Raji (cell line): ENCODE measurements around the gene PWWP2A.
A peak's percentile ranks its signal among the peaks of the same experiment; 100 is the strongest.

ENCODE experiments used
- POLR2A ChIP-seq: IDR thresholded peaks from 2 replicates; pipeline ENCODE4 v1.6.1; 2011; ENCODE audit warnings: low read depth, low read length, control low read depth; ENCODE audit not compliant: insufficient read depth

Gene PWWP2A, protein sequence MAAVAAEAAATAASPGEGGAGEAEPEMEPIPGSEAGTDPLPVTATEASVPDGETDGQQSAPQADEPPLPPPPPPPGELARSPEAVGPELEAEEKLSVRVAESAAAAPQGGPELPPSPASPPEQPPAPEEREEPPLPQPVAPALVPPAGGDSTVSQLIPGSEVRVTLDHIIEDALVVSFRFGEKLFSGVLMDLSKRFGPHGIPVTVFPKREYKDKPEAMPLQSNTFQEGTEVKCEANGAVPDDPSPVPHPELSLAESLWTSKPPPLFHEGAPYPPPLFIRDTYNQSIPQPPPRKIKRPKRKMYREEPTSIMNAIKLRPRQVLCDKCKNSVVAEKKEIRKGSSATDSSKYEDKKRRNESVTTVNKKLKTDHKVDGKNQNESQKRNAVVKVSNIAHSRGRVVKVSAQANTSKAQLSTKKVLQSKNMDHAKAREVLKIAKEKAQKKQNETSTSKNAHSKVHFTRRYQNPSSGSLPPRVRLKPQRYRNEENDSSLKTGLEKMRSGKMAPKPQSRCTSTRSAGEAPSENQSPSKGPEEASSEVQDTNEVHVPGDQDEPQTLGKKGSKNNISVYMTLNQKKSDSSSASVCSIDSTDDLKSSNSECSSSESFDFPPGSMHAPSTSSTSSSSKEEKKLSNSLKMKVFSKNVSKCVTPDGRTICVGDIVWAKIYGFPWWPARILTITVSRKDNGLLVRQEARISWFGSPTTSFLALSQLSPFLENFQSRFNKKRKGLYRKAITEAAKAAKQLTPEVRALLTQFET

DNA sequence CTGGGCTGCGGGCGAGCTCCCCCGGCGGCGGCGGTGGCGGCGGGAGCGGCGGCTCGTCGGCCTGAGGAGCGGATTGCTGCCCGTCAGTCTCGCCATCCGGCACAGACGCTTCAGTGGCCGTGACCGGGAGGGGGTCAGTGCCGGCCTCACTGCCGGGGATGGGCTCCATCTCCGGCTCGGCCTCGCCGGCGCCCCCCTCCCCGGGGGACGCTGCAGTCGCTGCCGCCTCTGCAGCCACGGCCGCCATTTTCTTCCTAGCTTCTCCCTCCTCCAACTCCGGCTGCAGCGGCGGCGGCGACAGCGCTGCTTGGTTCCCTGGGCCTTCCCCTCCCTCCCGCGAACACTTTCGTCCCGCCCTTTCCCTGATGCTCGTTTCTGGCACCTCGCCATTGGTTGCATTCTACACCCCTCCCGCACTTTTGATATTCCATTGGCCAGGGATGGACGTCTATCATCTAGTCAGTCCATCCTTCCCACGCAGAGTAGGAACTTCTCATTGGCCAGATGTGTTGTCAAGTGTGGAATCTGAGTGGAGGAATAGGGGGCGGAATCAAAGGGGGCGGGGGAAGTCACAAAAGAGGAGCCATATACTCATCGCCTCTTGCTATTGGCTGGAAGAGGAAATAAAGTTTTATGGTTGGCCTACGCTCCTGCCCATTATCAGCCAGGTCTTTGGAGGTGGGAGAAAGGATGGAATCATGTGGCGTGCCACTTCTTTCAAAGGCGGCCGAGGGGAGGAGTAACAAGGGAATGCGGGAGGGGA is at the start of gene PWWP2A:
TSS of gene PWWP2A (minus strand) at position 309 of the 763 bp plus-strand sequence. CDS start at position 247, 62 bp downstream.
- peak; percentile 86 for TF ChIP-seq POLR2A

DNA sequence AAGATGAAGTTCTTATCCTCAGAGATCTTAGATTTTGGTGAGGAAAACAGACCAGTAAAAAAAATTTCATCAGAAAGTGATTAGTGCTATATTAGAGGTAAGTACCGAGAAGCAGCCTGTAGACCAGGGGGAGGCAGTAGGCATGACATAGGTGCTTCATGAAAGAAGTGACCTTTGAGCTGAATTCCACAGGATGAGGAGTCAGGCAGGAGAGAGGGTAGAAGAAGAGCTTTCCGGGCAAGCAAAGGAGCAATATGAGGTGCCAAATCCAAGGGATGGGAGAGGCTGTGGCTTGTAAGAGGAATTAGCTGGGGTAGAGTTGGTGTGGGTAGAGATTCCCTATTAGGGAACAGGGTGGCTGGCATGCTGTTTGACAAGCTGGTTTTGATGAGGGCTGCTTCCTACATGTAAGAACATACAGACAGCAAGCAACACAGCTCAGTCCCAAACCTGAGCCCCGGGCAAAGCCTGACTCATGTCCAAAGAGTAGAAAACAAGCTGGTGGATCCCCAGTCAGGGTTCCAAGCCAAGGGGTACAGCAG is 48.4 kb upstream of the PWWP2A start:
- no peak for TF ChIP-seq POLR2A

DNA sequence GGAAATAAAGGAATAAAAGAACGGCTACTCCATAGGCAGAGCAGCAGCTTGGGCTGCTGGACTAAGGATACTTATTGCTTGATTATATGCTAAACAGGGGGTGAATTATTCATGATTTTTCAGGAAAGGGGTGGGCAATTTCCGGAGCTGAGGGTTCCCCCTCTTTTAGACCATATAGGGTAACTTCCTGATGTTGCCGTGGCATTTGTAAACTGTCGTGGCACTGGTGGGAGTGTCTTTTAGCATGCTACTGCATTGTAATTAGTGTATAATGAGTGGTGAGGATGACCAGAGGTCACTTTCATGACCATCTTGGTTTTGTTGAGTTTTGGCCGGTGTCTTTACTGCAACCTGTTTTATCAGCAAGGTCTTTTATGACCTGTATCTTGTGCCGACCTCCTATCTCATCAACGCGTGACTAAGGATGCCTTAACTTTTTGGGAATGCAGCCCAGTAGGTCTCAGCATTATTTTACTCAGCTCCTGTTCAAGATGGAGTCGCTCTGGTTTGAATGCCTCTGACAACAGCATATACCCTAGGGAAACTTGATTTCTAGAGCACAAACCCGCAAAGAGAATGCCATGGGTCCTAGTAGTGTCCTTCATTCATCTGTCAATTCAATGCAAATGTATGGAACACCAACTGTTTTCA is 47.8 kb upstream of the PWWP2A start:
- no peak for TF ChIP-seq POLR2A

DNA sequence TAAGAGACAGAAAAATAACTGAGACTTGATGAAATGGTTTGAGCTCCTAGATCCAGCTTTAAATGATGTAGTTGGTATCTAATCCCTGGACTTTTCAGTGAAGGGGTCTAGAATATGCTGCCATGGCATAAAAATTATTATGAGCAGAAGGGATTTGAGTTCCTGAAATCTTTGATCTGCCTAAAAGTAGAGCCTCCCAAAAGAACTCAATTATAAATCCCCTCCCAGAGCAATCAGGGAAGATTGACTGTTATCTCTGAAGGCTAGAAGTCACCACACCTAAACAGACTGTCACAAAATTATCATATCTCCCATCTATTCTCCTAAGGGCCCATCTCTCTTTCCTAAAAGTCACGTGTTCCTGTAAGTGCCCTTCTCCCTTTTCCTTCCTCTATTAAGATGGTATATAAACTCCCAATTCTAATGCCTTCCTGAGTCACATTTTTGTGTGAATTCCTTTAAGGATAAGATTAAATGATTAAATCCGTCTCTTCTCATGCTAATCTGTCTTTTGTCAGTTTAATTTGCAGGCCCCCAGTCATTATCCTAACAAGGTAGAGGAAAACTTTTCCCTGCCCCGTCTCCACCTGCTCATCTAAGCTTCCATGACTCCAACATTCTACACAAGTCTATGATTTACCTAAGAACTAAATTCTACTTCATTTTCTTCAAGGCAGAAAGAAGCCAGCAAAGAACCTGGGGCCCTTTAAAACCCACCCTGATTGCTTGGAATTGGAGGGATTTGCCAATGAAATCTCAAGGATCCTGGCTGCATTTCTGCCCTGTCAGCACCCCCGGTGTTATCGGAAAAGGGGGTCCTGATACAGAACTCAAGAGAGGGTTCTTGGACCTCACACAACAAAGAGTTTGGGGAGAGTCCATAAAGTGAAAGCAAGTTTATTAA is 47.1 kb upstream of the PWWP2A start:
- TF ChIP-seq POLR2A: no peak

DNA sequence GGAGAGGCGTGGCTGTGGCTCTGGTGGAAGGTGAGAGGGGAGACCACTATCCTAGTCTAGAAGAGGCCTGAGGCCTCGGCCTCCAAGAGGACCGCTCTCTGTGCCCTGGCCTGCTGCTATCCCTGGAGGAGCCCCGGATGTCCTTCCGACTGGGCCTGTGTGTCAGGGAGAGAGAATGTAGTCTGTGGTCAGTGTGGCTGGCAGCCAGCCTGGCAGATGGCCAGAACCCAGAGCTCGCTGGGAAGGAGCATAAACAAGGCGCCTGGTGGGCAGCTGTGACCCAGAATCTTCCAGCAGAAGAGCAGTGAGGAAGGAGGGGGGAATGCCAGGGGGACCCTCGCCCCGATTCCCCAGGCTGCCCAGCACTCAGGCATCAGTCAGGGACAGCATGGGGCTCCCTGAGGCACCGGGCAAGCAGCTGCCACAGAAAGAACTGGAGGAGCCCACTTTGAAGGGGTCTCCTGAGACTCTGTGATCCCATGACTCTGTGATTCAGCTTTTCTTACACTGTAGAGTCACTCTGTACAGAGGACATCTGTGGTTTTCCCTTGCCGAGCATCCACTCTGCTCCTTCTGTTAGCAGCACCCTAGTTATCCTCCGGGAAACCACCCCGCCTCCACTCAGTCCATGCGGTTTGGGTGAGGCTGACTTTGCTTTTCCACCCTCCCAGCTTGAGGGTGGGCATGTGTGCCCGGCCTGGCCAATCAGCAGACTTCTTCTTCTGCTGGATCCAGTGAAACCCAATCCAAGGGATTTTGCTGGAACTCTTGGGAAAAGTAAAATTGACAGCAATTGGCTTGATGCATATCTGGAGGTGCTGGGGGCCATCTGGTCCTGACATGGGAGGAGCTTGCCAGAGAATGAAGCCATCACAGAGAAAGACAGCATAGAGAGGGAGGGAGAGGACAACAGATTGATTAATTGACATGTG is 46.2 kb upstream of the PWWP2A start:
- no peak for TF ChIP-seq POLR2A

DNA sequence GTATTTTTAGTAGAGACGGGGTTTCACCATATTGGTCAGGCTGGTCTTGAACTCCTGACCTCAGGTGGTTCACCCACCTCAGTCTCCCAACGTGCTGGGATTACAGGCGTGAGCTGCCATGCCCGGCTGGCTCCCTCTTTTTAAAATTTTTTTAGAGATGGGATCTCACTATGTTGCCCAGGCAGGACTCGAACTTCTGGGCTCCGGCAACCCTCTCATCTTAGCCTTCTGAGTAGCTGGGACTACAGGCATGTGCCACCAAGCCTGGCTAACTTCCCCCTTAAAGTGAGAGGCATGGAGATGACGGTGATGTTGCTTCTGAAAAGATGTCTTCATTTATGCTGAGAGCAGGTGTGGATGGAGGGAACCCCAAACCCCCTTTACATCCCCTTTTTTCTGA is 43.7 kb upstream of the PWWP2A start:
- TF ChIP-seq POLR2A: no peak

DNA sequence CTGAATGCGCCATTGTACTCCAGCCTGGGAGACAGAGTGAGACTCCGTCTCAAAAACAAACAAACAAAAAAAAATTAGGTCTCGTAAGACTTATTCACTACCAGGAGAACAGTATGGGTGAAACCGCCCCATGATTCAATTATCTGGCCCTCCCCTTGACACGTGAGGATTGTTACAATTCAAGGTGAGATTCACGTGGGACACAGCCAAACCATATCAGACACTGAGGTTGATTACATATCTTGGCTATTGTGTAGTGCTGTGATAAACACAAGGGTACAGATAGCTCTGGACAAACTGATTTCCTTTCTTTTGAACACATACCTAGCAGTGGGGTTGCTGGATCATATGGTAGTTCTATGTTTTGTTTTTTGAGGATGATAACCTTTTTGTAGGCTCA is 42.4 kb upstream of the PWWP2A start:
- no peak for TF ChIP-seq POLR2A

DNA sequence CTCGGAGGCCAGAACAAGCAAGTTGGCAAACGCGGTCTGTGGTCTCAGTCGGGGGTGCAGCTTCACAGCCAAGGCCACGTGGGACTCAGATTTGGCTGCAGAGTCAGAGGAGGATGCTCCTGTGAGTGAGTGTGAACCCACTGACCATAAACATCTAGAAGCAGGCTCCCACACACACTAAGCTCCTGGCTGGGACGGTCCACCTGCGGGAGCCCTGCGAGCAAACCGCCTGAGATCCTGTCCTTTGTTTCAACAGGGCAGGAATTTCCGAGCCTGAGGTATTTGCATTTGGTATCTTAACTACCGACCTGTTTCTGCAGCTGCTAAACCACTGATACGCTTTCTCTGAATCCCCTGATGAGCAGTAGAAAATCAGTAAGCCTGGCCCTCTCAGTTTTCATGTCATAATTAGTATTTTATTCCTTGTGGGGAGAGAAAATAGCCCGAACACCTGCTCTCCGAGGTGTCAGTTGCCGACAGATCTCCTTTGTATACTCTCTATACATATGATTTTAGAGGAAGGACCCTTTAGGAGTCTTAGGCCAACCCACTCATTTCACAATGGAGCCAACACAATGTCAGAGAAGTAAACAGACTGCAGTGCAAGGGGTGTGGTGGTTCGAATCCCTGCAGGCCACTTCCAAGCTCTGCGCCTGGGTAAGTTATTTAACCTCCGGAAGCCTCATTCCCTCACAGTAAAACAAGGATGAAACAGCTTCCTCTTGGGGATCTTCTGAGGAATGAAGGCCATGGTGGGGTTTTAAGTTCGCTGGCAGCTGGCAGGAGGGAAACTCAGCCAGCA is 40.9 kb upstream of the PWWP2A start:
- TF ChIP-seq POLR2A: no peak

DNA sequence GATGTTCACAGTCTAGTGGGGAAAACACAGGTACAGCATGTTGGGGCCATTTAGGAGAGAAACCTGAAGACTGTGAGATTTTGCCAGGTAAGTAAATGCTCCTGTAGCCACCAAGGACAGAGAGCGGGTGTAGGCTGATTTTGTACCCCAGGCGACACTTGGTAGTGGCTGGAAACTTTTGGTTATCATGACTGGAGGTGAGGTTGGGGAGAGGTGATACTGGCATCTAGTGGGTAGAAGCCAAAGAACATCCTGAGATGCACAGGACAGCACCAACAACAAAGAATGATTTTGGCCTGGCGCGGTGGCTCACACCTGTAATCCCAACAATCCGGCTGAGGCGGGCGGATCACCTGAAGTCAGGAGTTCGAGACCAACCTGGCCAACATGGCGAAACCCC is 38.8 kb upstream of the PWWP2A start:
- no peak for TF ChIP-seq POLR2A

DNA sequence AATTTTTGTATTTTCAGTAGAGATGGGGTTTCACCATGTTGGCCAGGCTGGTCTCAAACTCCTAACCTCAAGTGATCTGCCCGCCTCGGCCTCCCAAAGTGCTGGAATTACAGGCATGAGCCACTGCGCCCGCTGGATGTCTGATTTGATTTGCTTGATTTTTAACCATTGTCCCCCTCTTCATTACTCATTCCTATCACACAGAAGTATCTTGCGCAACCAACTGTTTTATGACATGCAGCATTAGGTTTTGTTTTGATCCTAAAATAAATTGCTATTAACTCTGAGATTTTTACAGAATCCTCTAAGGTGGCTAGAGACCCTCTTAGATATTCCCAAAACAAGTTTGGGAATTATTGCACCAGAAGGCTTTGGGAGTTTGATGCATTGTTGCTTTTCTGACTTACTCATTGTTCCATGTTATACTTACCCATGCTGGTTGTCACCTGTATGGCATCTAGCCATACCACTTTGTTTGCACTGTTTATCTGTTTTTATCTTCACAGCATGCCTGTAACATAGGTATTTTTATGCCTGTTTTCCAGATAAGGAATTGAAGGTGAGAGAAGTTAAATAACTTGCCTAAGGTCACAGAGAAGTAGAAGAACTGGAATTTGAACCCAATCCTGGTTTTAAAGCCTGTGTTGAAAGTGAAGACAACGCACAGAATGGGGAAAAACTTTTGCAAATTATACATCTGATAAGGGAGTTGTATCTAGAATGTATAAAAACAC is 35.9 kb upstream of the PWWP2A start:
- no peak for TF ChIP-seq POLR2A

DNA sequence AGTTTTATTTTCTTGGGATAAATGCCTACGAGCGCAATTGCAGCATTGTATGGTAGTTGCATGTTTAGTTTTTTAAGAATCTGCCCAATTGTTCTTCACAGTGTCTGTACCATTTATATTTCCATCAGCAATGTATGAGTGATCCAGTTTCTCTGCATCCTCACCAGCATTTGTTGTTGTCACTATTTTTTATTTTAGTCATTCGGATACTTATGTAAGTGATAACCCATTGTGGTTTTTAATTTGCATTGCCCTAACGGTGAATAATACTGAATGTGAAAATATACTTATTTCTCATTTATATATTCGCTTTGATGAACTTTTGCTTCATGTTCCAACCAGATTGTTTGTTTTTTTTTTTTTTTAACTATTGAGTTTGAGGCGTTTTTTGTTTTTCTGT is 33.7 kb upstream of the PWWP2A start:
- no peak for TF ChIP-seq POLR2A
